Parathyroid adenoma (tissue), 2 donors: ENCODE data around the gene C9orf57.

Experiments used
- H2AFZ ChIP-seq: fragments of 300-600 bp; sonication (generic); one replicate; pipeline ENCODE4 v1.7.0; 2017; ENCODE audit warnings: antibody characterized with exemption, mild to moderate bottlenecking
- H3K27ac ChIP-seq: fragments of 300-600 bp; sonication (generic); one replicate; pipeline ENCODE4 v1.7.0; 2017
- H3K27me3 ChIP-seq: fragments of 300-600 bp; sonication (generic); one replicate; pipeline ENCODE4 v1.7.0; 2017; ENCODE audit warnings: low read length; ENCODE audit not compliant: control insufficient read depth, insufficient read depth
- H3K36me3 ChIP-seq: fragments of 300-600 bp; sonication (generic); one replicate; pipeline ENCODE4 v1.7.0; 2017; ENCODE audit warnings: low read length; ENCODE audit not compliant: control insufficient read depth, insufficient read depth
- H3K4me1 ChIP-seq: fragments of 300-600 bp; sonication (generic); one replicate; pipeline ENCODE4 v1.7.0; 2017; ENCODE audit warnings: control low read depth
- H3K4me2 ChIP-seq: fragments of 300-600 bp; sonication (generic); one replicate; pipeline ENCODE4 v1.7.0; 2017; ENCODE audit warnings: low read length
- H3K4me3 ChIP-seq: fragments of 300-600 bp; sonication (generic); one replicate; pipeline ENCODE4 v1.7.0; 2017; ENCODE audit warnings: low read depth, low read length
- H3K79me2 ChIP-seq: fragments of 300-600 bp; sonication (generic); one replicate; pipeline ENCODE4 v1.7.0; 2017; ENCODE audit warnings: control low read depth
- H3K9ac ChIP-seq: fragments of 300-600 bp; sonication (generic); one replicate; pipeline ENCODE4 v1.7.0; 2017; ENCODE audit warnings: mild to moderate bottlenecking
- H3K9me3 ChIP-seq: fragments of 300-600 bp; sonication (generic); one replicate; pipeline ENCODE4 v1.7.0; 2017; ENCODE audit warnings: low read length; ENCODE audit not compliant: control insufficient read depth
- TF ChIP-seq, protein P1 (sequence below): fragments of 300-600 bp; sonication (generic); IDR thresholded peaks from one replicate; pipeline ENCODE4 v1.7.0; 2017; ENCODE audit warnings: antibody characterized with exemption, mild to moderate bottlenecking
- donor health status: primary hyperparathyroidism.

Gene C9orf57

DNA sequence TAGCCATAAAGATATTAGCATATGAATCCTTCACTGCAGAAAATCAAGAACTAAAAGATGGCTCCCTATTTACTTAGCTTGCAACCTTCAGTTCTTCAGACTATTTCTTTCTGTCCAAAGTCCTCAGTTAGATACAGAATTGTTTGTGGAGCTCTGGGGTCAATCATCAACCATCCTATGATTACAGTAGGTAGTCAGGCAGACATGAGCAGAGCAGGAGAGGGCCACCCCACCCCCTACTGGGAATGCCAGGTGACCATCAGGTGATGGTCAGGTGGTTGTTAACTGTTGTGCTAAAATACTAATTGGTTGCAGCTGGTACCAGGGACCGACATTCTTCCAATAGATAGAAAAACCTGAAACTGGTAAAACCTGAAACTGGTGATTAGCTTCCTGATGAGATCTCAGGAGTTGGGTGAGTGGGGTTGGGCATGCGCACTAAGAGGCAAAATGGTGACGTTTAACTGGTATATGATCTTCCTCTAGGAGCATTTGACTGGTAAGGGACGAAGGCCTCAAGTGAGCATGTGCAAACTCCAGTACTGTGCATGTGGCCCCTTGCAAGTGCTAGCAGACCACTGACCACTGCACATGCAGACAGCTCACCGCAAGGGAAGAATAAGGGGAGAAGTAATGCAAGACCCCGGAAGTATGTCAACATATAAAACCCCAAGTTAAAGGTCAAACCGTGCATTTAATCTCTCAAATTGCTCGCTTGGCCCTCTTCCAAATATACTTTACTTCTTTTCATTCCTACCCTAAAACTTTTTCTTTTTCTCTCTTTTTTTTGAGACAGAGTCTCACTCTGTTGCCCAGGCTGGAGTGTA lies 13.6 kb downstream of the C9orf57 start:
- no peak overlapping the region for H3K4me3 ChIP-seq
- no peak overlapping the region for H3K9ac ChIP-seq

DNA sequence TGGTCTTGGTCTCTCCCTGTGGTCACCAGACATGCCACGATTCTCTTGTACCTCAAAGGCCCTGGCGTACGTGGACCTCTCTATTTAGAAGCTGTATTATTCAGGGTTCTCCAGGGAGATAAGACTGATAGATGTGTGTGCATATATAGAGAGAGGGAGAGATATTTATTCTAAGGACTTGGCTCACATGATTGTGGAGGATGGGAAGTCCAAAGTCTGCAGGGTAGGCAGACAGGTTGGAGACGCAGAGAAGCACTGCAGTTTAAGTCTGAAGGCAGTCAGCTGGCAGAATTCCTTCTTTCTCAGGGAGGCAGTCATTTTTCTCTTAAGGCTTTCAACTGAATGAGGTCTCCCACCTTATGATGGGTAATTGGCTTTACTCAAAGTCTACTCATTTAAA lies 16.3 kb downstream of the C9orf57 start:
- Histone ChIP-seq H3K27me3 (no peaks in the 10 kb centered on the region), H3K4me2 (no peak overlapping the region), H3K9ac (no peak overlapping the region), H3K4me3 (no peak overlapping the region), H3K36me3 (no peaks in the 10 kb centered on the region), H2AFZ (no peak overlapping the region), H3K4me1 (no peaks in the 10 kb centered on the region), H3K79me2 (no peaks in the 10 kb centered on the region), H3K27ac (no peak overlapping the region), H3K9me3 (no peaks in the 10 kb centered on the region)
- TF ChIP-seq, protein P1, sequence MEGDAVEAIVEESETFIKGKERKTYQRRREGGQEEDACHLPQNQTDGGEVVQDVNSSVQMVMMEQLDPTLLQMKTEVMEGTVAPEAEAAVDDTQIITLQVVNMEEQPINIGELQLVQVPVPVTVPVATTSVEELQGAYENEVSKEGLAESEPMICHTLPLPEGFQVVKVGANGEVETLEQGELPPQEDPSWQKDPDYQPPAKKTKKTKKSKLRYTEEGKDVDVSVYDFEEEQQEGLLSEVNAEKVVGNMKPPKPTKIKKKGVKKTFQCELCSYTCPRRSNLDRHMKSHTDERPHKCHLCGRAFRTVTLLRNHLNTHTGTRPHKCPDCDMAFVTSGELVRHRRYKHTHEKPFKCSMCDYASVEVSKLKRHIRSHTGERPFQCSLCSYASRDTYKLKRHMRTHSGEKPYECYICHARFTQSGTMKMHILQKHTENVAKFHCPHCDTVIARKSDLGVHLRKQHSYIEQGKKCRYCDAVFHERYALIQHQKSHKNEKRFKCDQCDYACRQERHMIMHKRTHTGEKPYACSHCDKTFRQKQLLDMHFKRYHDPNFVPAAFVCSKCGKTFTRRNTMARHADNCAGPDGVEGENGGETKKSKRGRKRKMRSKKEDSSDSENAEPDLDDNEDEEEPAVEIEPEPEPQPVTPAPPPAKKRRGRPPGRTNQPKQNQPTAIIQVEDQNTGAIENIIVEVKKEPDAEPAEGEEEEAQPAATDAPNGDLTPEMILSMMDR: no peak

More for the DNA sequence above, 13.6 kb downstream of the C9orf57 start:
- no peak overlapping the region for H3K27ac ChIP-seq
- H3K79me2 ChIP-seq: no peaks in the 10 kb centered on the region
- no peak overlapping the region for H3K4me2 ChIP-seq
- no peaks in the 10 kb centered on the region for H3K4me1 ChIP-seq
- no peaks in the 10 kb centered on the region for H3K27me3 ChIP-seq
- no peak overlapping the region for H2AFZ ChIP-seq
- H3K36me3 ChIP-seq: no peaks in the 10 kb centered on the region
- H3K9me3 ChIP-seq: no peaks in the 10 kb centered on the region
- TF ChIP-seq, protein P1: no peak

- H3K27ac ChIP-seq: no peak overlapping the region
- H3K4me3 ChIP-seq: no peak overlapping the region
- H3K79me2 ChIP-seq: no peaks in the 10 kb centered on the region
- H3K9ac ChIP-seq: no peak overlapping the region
- H3K4me1 ChIP-seq: no peaks in the 10 kb centered on the region
- H3K27me3 ChIP-seq: no peaks in the 10 kb centered on the region
- no peak overlapping the region for H2AFZ ChIP-seq
- no peaks in the 10 kb centered on the region for H3K9me3 ChIP-seq
- no peaks in the 10 kb centered on the region for H3K36me3 ChIP-seq
- H3K4me2 ChIP-seq: no peak overlapping the region
- TF ChIP-seq, protein P1: no peak
These were observed 16.8 kb downstream of the C9orf57 start for GRCh38 chr9:72043576-72043975.

- Histone ChIP-seq H3K4me3 (no peak overlapping the region), H3K36me3 (no peaks in the 10 kb centered on the region), H3K79me2 (no peaks in the 10 kb centered on the region), H3K4me2 (no peak overlapping the region), H2AFZ (no peak overlapping the region), H3K27me3 (no peaks in the 10 kb centered on the region), H3K9ac (no peak overlapping the region), H3K27ac (no peak overlapping the region), H3K4me1 (no peaks in the 10 kb centered on the region), H3K9me3 (no peaks in the 10 kb centered on the region)
- TF ChIP-seq, protein P1: no peak
These were observed 17.5 kb downstream of the C9orf57 start for GRCh38 chr9:72042928-72043327.

- Histone ChIP-seq H3K27me3 (no peaks in the 10 kb centered on the region), H3K79me2 (no peaks in the 10 kb centered on the region), H2AFZ (no peak overlapping the region), H3K9ac (no peak overlapping the region), H3K4me1 (no peaks in the 10 kb centered on the region), H3K27ac (no peak overlapping the region), H3K9me3 (no peaks in the 10 kb centered on the region), H3K36me3 (no peaks in the 10 kb centered on the region), H3K4me3 (no peak overlapping the region), H3K4me2 (no peak overlapping the region)
- TF ChIP-seq, protein P1: no peak
These were observed 18.6 kb downstream of the C9orf57 start for GRCh38 chr9:72041775-72042194.
